NCI-H524 treated with DMSO at 0.1 percent for 48 hours (cell line): ENCODE data around the gene TMEM187.

Experiments used
- DNase-seq: peaks from one replicate; lab custom pipeline; 2025; lab: John Stamatoyannopoulos, UW

Gene TMEM187

GRCh38 chrX:153935326-153935851 lies 37.2 kb upstream of the TMEM187 start:
- no peak for DNase-seq

GRCh38 chrX:153937056-153937455 lies 35.5 kb upstream of the TMEM187 start:
- no peak for DNase-seq

GRCh38 chrX:153938226-153938786 lies 34.2 kb upstream of the TMEM187 start:
- no peak for DNase-seq

- peak; percentile 74 for DNase-seq
Observed at GRCh38 chrX:153939573-153939972, 33.0 kb upstream of the TMEM187 start.

GRCh38 chrX:153941336-153942252 lies 31.0 kb upstream of the TMEM187 start:
- DNase-seq, result no peak

- DNase-seq, result no peak
Observed at GRCh38 chrX:153944140-153944799, 28.3 kb upstream of the TMEM187 start, which contains the start of gene RENBP. Gene RENBP, minus strand, starts transcription at chrX:153944643. Its CDS starts 33 bp downstream, at chrX:153944610.

- DNase-seq, result no peak
Observed at GRCh38 chrX:153944800-153945150, 27.8 kb upstream of the TMEM187 start.

GRCh38 chrX:153945956-153946943 lies 26.3 kb upstream of the TMEM187 start:
- DNase-seq, result no peak

- peak; percentile 13 for DNase-seq
Observed at GRCh38 chrX:153947009-153947769, 25.4 kb upstream of the TMEM187 start.

GRCh38 chrX:153948002-153948466 lies 24.5 kb upstream of the TMEM187 start:
- no peak for DNase-seq

GRCh38 chrX:153948847-153949805 lies 23.4 kb upstream of the TMEM187 start:
- no peak for DNase-seq

- DNase-seq, result no peak
Observed at GRCh38 chrX:153950127-153950526, 22.4 kb upstream of the TMEM187 start.

- DNase-seq, result no peak
Observed at GRCh38 chrX:153951683-153952372, 20.7 kb upstream of the TMEM187 start.

- DNase-seq, result no peak
Observed at GRCh38 chrX:153952373-153953026, 20.1 kb upstream of the TMEM187 start.

- DNase-seq, result no peak
Observed at GRCh38 chrX:153953342-153953830, 19.2 kb upstream of the TMEM187 start.

GRCh38 chrX:153953892-153954557 lies 18.5 kb upstream of the TMEM187 start:
- no peak for DNase-seq

- DNase-seq, result no peak
Observed at GRCh38 chrX:153954558-153955227, 17.9 kb upstream of the TMEM187 start.
